ENCODE measurements around the gene ARHGEF10L.

- no peak for TF ChIP-seq CTCF (conservative IDR thresholded peaks at IDR 0.05)
- no peak for TF ChIP-seq EZH2 (IDR thresholded peaks at IDR 0.05; ENCODE audit: low read depth)
Measured at GRCh38 chr1:17735348-17735747, 195.8 kb downstream of the ARHGEF10L start.
